Neural cell (in vitro differentiated cells): ENCODE data around the gene DPM2.

Experiments
- CTCF ChIP-seq: fragments of 450-650 bp; IDR thresholded peaks from 2 replicates; pipeline ENCODE4 v1.5.1; 2014; ENCODE audit warnings: antibody characterized with exemption, mild to moderate bottlenecking, moderate library complexity; ENCODE audit not compliant: poor library complexity, severe bottlenecking
- EP300 ChIP-seq: fragments of 450-650 bp; conservative IDR thresholded peaks from 2 replicates; pipeline ENCODE4 v1.6.1; 2014; ENCODE audit warnings: antibody characterized with exemption, mild to moderate bottlenecking, moderate library complexity; ENCODE audit not compliant: poor library complexity, severe bottlenecking
- EZH2 ChIP-seq: fragments of 200-600, 300-800 bp; shearing (Covaris generic), sonication (generic); IDR thresholded peaks from 2 replicates; pipeline ENCODE4 v1.6.1; 2014; ENCODE audit warnings: antibody characterized with exemption, low read length, borderline replicate concordance, mild to moderate bottlenecking; ENCODE audit not compliant: insufficient read depth, poor library complexity, severe bottlenecking
- MXI1 ChIP-seq: fragments of 450-650 bp; conservative IDR thresholded peaks from 2 replicates; pipeline ENCODE4 v1.6.1; 2014; ENCODE audit warnings: antibody characterized with exemption, mild to moderate bottlenecking; ENCODE audit not compliant: poor library complexity, severe bottlenecking
- RAD21 ChIP-seq: fragments of 450-650 bp; conservative IDR thresholded peaks from 2 replicates; pipeline ENCODE4 v1.6.1; 2014; ENCODE audit warnings: antibody characterized with exemption, mild to moderate bottlenecking, moderate library complexity
- TAF1 ChIP-seq: IDR thresholded peaks from 2 replicates; pipeline ENCODE4 v1.6.1; 2012; ENCODE audit warnings: low read depth
- TF ChIP-seq, protein P1 (sequence below): IDR thresholded peaks from 2 replicates; pipeline ENCODE4 v1.6.1; 2012; ENCODE audit warnings: borderline replicate concordance

- TF ChIP-seq EP300 (no peak), CTCF (no peak), EZH2 (no peak), RAD21 (no peak), TAF1 (no peak), MXI1 (no peak)
- TF ChIP-seq, protein P1, sequence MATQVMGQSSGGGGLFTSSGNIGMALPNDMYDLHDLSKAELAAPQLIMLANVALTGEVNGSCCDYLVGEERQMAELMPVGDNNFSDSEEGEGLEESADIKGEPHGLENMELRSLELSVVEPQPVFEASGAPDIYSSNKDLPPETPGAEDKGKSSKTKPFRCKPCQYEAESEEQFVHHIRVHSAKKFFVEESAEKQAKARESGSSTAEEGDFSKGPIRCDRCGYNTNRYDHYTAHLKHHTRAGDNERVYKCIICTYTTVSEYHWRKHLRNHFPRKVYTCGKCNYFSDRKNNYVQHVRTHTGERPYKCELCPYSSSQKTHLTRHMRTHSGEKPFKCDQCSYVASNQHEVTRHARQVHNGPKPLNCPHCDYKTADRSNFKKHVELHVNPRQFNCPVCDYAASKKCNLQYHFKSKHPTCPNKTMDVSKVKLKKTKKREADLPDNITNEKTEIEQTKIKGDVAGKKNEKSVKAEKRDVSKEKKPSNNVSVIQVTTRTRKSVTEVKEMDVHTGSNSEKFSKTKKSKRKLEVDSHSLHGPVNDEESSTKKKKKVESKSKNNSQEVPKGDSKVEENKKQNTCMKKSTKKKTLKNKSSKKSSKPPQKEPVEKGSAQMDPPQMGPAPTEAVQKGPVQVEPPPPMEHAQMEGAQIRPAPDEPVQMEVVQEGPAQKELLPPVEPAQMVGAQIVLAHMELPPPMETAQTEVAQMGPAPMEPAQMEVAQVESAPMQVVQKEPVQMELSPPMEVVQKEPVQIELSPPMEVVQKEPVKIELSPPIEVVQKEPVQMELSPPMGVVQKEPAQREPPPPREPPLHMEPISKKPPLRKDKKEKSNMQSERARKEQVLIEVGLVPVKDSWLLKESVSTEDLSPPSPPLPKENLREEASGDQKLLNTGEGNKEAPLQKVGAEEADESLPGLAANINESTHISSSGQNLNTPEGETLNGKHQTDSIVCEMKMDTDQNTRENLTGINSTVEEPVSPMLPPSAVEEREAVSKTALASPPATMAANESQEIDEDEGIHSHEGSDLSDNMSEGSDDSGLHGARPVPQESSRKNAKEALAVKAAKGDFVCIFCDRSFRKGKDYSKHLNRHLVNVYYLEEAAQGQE = no peak
Measured at GRCh38 chr9:127908660-127908926, 29.1 kb downstream of the DPM2 start.
